SH-SY5Y (cell line): ENCODE results near the gene EIF2B4.

Experiments used
- GATA2 ChIP-seq: IDR thresholded peaks from 2 replicates; pipeline ENCODE4 v1.6.1; 2011; ENCODE audit warnings: mild to moderate bottlenecking, low read depth, low read length
- GATA3 ChIP-seq: IDR thresholded peaks from 2 replicates; pipeline ENCODE4 v1.6.1; 2011; ENCODE audit warnings: low read depth, mild to moderate bottlenecking, low read length, moderate library complexity

DNA sequence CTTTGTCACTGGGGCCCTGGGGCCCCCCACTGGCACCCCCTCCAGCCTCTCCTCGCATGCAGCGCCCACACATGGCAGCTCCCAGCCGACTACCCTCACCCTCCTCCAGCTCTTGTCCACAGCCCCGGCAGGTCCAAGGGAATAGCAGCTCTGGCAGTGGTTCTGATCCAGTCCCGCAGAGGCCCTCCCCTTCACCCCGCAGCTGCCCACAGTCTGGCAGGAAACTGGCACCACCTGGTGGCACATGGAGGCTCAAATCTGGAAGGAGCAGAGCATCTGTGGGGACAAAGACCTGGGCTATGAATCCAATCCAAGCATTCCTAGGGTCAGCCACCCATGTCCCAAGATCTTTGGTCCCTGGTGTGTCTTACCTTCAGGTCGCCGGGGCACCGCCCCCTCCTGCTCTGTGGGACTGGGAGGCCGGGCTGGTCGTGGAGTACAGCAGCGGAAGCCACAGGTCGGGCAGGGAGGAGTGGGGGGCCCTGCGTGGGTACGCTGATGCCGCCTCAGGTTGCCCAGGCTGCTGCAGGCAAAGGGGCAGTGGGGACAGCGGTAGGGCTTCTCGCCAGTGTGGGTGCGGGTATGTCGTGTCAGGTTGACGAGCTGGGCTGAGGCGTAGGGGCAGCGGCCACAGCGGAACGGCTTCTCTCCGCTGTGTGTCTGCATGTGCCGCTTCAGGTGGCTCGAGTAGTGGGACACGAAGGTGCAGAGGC is 8.1 kb upstream of the EIF2B4 start:
- TF ChIP-seq GATA3, result no peak
- no peak for TF ChIP-seq GATA2
